ENCODE results near the gene JCHAIN. TPM values are rescaled to one million over a fixed set of nuclear protein-coding genes. Genes with fewer than 3 reads are reported as not detected.

The JCHAIN gene
- total and polyA plus RNA-seq, 2 of the 13 experiments (the other 11 are each of a cell fraction or from before 2014, with no cell fraction given) = not detected

- TF ChIP-seq ARID5B (CRISPR knock-in tag; IDR thresholded peaks at IDR 0.05) (peak; percentile 45; the same call in 1 of the 2 replicates), ZNF232 (CRISPR knock-in tag; IDR thresholded peaks at IDR 0.05; ENCODE audit: borderline replicate concordance) (peak; percentile 88; the same call in 1 of the 2 replicates), CBX1 (IDR thresholded peaks at IDR 0.05; ENCODE audit: low read depth) (no peak), ZBTB34 (CRISPR knock-in tag; IDR thresholded peaks at IDR 0.05) (no peak), MXD1 (CRISPR knock-in tag; IDR thresholded peaks at IDR 0.05) (peak; percentile 70; the same call in 1 of the 2 replicates), HOXA5 (CRISPR knock-in tag; IDR thresholded peaks at IDR 0.05) (no peak), ARID2 (CRISPR knock-in tag; IDR thresholded peaks at IDR 0.05; ENCODE audit: borderline replicate concordance) (0 out of 2 replicates have a peak, but pooled peaks have one; percentile 22), XBP1 (CRISPR knock-in tag; IDR thresholded peaks at IDR 0.05) (no peak), ZBTB40 (IDR thresholded peaks at IDR 0.05) (no peak), ZBTB40 (CRISPR knock-in tag; IDR thresholded peaks at IDR 0.05) (peak; percentile 45; the same call in 1 of the 2 replicates), ATF1 (CRISPR knock-in tag; IDR thresholded peaks at IDR 0.05) (no peak), HDAC1 (CRISPR knock-in tag; IDR thresholded peaks at IDR 0.05) (peak; percentile 53), PRPF4 (IDR thresholded peaks at IDR 0.05; ENCODE audit: low read depth, low read length, poor library complexity, severe bottlenecking) (no peak), ZNF12 (CRISPR knock-in tag; IDR thresholded peaks at IDR 0.05) (no peak)
These were observed 39.1 kb upstream of the JCHAIN start (continued) for GRCh38 chr4:70705183-70706043.
